Choroid plexus epithelial cell (primary cell): ENCODE data around the gene TMEM109.

Source experiments
- DNase-seq: peaks from one replicate; pipeline ENCODE4 v3.0.0-alpha.2; 2010; ENCODE audit warnings: low read depth
- H3K4me3 ChIP-seq: 2 replicates; pipeline ENCODE4 v1.5.1; 2011; ENCODE audit warnings: low read depth, mild to moderate bottlenecking, control low read depth, low read length, moderate library complexity
- CTCF ChIP-seq: conservative IDR thresholded peaks from 2 replicates; pipeline ENCODE4 v1.5.1; 2011; ENCODE audit warnings: low read depth, mild to moderate bottlenecking, control low read depth, inconsistent platforms, low read length, moderate library complexity

Gene TMEM109

GRCh38 chr11:60912223-60912850 is 1.6 kb upstream of the TMEM109 start:
- TF ChIP-seq CTCF: no peak
- peak overlapping the region; percentile 36 for H3K4me3 ChIP-seq
- peak; percentile 94 for DNase-seq

- peak overlapping the region; percentile 36 for H3K4me3 ChIP-seq
- TF ChIP-seq CTCF: no peak
- peak; percentile 44 for DNase-seq
Observed at GRCh38 chr11:60912851-60913528, 968 bp upstream of the TMEM109 start.

DNA sequence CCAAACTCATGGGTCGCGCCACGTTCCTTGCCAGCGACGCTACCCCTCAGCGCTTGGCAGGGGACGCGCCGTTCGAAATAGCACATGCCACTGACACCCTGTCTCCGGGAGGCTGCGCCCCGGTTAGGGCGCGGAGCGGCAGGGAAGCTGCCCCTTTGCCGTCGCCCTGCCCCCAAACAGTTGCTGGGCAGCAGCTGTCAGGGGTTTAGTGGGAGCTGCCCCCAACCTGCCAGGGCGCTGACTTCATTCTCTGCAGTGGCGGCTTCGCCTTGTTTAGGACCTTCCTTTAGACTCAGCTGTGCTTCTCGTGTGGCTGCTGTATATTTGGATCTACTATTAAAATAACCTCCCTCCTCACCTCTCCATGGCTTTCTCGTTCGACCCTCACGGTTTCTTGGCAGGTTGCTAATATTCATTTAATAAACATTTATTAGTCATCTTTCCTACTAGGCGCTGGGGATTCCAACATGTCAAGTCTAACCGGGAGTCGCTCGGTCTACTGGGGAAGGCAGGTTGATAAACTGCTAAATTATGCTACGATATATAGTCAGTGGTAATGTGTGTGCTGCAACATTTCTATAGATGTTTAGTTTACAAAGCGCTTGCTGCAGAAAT is 782 bp downstream of the TMEM109 start:
- peak overlapping the region; percentile 81 for H3K4me3 ChIP-seq
- peak; percentile 47 for DNase-seq
- TF ChIP-seq CTCF: no peak

GRCh38 chr11:60915248-60915914 is 1.4 kb downstream of the TMEM109 start:
- H3K4me3 ChIP-seq: peak overlapping the region; percentile 81
- peak; percentile 45 for TF ChIP-seq CTCF
- DNase-seq: peak; percentile 44

GRCh38 chr11:60916669-60917206 is 2.8 kb downstream of the TMEM109 start:
- H3K4me3 ChIP-seq: no peak overlapping the region
- no peak for DNase-seq
- no peak for TF ChIP-seq CTCF

GRCh38 chr11:60917267-60917666 is 3.3 kb downstream of the TMEM109 start:
- no peak for DNase-seq
- H3K4me3 ChIP-seq: no peak overlapping the region
- TF ChIP-seq CTCF: no peak
